ENCODE data around the gene TEDC1.
A peak's percentile ranks its signal among the peaks of the same experiment; 100 is the strongest.

The TEDC1 gene

GRCh38 chr14:105473677-105474482, 17.2 kb upstream of the TEDC1 start:
- DNase-seq (ENCODE audit: low read depth in 4 of 4, low spot score in 1 of 4) = peak in 2 of 4 experiments; percentile 27 to 53

DNA sequence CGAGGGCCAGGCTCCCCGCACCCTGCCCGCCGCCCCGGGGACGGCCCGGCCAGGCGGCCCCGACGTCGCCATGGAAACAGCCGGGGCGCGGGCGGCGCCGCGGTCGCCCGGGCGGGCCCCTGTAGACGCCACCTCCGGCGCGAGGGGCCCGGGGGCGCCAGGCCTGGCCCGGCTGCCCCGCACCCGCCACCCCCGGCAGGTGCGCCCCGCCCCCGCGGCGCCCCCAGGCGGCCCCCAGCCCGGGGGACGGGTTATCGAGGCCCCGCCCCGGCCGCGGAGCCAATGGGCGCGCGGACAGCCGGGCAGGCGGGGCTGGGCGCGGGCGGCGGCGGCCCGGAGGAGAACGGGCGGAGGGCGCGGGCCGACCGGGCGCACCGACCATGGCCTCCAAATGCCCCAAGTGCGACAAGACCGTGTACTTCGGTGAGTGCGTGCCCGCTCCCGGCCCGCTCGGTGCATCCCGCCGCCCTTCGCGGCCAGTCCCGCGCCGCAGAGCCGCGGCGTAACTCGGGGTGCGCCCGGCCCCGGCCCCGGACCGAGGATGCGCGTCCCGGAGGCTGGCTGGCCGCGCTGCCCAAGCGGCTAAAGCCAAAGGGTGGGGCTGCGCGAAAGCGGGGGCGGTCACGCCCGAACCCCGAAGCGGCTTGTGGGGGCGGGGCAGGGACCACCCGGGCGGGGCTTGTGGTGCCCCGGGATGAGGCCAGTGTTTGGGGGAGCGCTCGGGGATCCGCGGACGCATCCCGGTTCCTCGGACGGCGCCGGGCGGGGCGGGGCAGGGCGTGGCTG, 16.4 kb upstream of the TEDC1 start, which contains the start of gene CRIP2:
Gene CRIP2, plus strand, starts transcription at position 339 of the 786 bp plus-strand sequence. Its CDS starts 42 bp downstream, at position 381.
- no peak for DNase-seq (ENCODE audit: low read depth in 4 of 4, low spot score in 1 of 4)

- no peak for DNase-seq (ENCODE audit: low read depth in 4 of 4, low spot score in 1 of 4)
Observed at GRCh38 chr14:105475269-105476096, 15.6 kb upstream of the TEDC1 start.

- DNase-seq (ENCODE audit: low read depth in 4 of 4, low spot score in 1 of 4) = no peak
Observed at GRCh38 chr14:105476097-105476830, 14.8 kb upstream of the TEDC1 start.

DNA sequence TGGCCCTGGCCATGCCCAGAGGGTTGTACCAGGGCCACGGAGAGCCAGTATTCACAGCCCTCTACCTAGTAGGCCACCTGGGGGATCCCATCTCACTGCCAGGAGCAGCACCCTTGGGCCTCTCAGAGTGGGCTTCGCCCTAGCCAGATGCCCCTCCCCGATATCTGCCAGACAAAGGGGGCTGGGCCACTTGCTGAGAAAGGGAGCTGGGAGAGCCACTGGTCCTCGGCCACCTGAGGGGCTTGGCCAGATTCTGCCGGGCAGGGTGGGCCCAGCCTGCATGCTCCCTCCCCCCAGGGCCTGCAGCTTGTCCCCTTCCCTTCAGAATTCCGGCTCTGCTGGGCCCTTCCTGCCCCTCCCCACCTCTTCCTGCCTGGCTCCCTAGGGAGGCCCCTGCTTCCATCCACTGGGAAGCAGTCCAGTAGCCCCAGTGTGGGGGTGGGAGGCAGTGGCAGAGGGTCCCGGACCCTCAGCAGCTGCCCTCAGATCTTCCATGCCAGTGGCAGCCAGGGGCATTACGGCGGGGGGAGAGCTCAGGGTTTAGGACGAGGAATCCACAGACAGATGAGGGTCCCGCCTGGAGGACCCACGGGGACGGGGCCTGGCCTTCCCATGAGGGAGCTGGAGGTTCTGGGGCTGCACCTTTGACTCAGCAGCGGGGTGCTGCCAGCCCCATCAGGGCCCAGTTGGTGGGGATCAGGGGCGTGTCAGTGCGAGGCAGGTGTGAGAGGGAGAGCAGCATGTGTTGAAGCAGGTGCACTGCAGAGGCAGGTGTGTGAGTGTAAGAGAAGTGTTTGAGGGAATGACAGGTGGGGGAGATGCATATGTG, 14.0 kb upstream of the TEDC1 start:
- no peak for DNase-seq (ENCODE audit: low read depth in 4 of 4, low spot score in 1 of 4)

DNA sequence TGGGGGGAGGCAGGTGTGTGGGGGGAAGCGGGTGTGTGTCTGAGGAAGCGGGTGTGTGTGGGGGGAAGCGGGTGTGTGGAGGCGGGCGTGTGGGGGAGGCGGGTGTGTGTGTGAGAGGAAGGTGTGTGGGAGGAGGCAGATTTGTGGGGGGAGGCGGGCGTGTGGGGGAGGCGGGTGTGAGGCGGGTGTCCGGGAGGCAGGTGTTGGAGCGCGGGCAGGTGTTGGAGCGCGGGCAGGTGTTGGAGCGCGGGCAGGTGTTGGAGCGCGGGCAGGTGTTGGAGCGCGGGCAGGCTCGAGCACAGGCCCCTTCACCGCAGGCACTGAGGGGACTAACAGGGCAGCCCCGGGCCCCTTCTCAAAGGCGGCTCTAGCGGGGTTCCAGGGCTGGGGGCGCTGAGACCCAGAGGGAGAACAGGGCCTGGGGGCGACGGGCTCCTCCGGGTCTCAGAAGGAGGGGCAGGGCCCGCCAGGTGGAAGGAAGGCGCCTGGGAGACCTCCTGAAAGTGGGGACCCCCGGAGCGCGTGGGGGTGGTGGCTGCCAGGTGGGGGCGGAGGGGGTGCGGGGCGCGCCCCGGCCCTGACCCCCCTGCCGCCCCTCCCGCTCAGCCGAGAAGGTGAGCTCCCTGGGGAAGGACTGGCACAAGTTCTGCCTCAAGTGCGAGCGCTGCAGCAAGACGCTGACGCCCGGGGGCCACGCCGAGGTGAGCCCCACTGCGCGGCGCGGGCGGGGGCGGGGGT, 13.2 kb upstream of the TEDC1 start:
- no peak for DNase-seq (ENCODE audit: low read depth in 4 of 4, low spot score in 1 of 4)

- no peak for DNase-seq (ENCODE audit: low read depth in 4 of 4, low spot score in 1 of 4)
Observed at GRCh38 chr14:105478398-105479251, 12.4 kb upstream of the TEDC1 start.

GRCh38 chr14:105479431-105480158, 11.5 kb upstream of the TEDC1 start:
- no peak for DNase-seq (ENCODE audit: low read depth in 4 of 4, low spot score in 1 of 4)

DNA sequence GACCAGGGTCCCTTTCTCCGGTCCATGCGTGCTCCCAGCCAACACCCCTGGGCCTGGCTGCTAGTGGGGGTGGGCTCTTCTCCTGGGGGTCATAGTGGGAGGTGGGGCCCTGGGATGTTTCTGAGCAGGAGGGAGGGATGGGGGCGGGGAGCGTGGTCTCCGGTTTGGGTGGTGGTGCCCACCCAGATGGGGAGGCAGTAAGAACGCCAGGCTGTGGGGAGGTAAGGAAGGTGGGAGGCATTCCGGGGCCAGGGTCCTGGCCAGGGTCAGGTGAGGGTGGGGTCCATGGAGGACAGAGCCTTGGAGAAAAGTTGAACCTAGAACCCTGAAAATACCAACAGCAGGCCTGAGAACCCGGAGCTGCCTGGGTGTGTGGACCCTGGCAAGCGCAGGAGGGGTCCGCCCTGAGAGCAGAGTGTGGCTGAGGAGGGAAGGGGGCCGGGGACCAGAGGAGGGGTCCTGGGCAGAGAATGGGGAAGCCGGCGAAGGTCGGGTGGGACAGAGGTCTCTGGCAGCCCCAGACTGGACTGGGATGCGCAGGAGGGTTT, 10.8 kb upstream of the TEDC1 start:
- no peak for DNase-seq (ENCODE audit: low read depth in 4 of 4, low spot score in 1 of 4)

DNA sequence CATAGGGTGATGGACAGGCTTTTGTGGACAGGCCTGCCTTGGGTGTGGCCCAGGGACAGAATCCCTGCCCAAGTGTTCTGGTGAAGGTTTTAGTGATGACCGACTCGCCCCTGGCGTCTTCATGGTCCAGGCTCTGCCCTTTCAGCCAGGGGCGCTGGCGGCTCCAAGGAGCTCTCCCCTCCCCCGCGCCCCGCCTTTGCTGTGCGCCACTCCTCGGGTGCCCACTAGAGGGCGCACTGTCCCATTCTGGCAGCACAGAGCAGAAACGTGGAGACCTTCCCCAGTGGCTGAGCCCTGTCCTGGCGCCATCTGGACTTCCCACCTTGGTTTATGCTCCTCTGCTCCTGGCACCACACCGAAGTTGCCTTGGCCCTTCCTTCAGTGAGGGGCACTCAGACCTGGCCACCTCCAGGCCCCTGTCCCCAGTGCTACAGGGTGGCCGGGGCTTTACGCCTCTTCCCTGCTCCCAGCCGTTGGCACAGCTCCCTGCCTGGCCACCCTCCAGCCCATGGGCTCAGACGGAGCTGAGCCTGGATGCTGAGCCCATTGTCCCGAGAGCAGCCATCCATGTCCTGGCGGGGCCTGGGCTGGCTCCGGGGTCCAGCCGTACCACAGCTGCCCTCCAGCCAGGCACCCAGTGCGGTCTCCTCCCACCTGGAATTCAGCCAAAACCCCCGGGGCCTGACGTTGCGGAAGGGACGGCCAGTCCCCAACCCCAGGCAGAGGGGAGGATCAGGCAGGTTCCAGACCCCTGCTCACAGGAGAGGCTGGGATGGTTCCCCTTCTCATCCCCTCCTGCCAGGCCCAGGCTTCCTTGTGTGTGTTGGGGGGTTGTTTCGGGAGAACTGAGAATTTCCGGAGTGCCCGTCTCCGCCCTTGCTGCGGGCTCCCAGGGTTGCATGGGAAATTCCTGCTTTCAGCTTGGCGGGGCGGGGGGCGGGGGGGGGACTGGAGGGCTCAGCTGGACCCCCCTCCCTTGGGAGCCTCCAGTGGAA, 9.9 kb upstream of the TEDC1 start:
- DNase-seq (ENCODE audit: low read depth in 4 of 4, low spot score in 1 of 4) = peak; percentile 79 to 84 (median 82)

- peak; percentile 61 to 82 (median 80) for DNase-seq (ENCODE audit: low read depth in 4 of 4, low spot score in 1 of 4)
Observed at GRCh38 chr14:105481886-105482457, 9.1 kb upstream of the TEDC1 start.

DNA sequence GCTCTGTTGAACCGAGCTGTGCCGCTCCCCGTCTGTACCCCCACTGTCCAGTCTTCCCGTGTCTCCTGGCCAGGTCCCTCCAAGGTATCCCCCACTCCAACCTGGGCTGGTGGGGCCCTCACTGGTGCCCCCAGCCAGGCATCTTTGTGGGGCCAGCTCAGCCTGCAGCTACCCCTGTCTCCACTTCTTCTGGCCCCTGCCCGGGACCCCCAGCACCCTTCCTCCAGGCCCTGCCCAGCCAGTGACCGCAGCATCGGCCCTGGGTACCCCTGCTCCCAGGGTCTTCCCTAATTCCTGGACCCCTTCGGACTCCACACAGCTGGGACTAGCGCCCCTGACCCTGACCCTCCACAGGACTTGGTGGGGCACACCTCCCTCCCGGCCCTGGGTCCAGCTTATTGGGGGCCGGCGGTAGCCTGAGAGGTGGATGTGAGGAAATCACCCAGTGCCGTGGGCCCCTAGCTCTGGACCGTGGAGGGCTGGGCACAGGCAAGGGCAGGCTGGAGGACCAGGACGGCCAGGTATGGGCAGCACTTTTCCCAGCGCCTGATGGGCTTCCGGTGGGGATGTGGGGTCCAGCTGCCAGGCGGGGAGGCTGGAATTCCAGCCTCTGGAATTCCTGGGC, 8.4 kb upstream of the TEDC1 start:
- no peak for DNase-seq (ENCODE audit: low read depth in 4 of 4, low spot score in 1 of 4)

GRCh38 chr14:105483300-105484068, 7.6 kb upstream of the TEDC1 start:
- DNase-seq (ENCODE audit: low read depth in 4 of 4, low spot score in 1 of 4) = no peak

All from stimulated activated CD4-positive, alpha-beta T cell treated with anti-CD3 and anti-CD28 coated beads, Interleukin-1b, Interleukin-23, amount 100 ng/mL, for 24 hours (primary cell).